T-helper 1 cell treated with Interleukin-12 subunit alpha and Interleukin-12 subunit beta and Interleukin-4 antibody, amounts not matched to agents 30 ng/mL and 1 ng/mL, for 36 hours (primary cell): ENCODE results near the gene PPP1R7. TPM values are rescaled to one million over a fixed set of nuclear protein-coding genes. Genes with fewer than 3 reads are reported as not detected.

ENCODE experiments used
- intact Hi-C: fragments of 100-400 bp; cut with micrococcal nuclease; formaldehyde crosslinking; loops from one replicate; pipeline ENCODE4 v1.15.1; 2024
- total RNA-seq: library from RNA; stranded (reverse); gene quantifications from 2 replicates; pipeline ENCODE4 v1.2.3, GENCODE V29; 2022

PPP1R7 gene
- total RNA-seq, 1 donor from 2014 or later, result 116 TPM

DNA sequence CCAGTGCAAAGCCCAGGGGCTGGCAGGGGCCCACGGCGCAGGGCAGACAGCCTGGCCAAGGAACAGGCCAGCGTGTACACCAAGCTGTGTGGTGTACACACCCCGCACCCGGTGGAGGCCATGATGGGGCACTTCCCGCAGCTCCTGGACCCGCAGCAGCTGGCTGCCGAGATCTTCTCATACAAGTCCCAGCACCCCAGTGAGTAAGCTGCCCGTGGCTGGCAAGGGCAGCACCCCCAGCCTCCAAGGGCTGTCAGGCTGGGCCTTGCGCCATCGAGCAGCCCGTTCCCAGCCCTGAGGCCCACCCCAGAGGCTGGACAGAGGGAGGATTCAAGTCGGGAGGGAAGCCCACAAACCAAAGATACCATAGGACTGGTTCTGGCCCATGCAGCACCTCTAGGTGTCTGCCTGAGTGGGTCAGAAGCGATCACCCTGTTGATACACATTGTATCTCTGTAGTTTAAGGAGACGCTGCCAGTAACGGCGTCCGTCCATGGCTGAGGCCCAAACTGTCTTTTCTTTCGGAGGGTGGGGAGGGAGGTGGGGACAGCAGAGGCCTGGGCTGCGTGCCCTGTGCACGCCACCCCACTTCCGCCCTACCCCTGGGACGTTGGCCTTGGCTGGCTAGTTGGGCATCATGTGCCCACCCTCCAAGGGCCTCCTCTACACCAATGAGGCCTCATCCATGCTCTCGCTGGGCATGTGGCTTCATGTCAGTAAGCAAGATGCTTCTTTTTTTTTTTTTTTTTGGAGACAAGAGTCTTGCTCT, 31.3 kb upstream of the PPP1R7 start:
- intact Hi-C loops, result no loop called here

GRCh38 chr2:241120440-241120839, 29.8 kb upstream of the PPP1R7 start:
- intact Hi-C loops, result no loop called here

GRCh38 chr2:241121008-241121407, 29.3 kb upstream of the PPP1R7 start:
- intact Hi-C loops, result no loop called here

GRCh38 chr2:241122376-241123002, 27.8 kb upstream of the PPP1R7 start:
- intact Hi-C loops, result no loop called here

- intact Hi-C loops, result no loop called here
Observed at GRCh38 chr2:241123816-241124536, 26.3 kb upstream of the PPP1R7 start.

DNA sequence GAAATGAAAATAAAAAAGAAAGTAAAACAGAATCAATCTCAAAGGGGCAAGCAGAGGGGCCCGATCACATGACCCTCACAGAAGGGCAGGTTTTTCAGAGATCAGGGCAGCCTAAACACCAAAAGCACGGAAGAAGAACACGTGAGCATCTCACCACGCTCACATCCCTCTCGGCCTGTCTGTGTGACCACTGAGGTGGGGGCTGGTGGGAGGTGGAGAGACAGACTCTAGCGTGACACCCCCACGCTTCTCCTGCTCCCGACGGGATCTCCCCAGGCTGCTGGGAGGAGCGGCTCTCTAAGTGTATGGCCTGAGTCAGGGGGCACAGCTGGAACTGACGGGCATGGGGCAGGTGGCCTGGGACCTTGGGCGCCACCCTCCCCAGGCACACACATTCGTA, 24.6 kb upstream of the PPP1R7 start:
- intact Hi-C loops, result no loop called here

- intact Hi-C loops, result no loop called here
Observed at GRCh38 chr2:241126201-241126611, 24.1 kb upstream of the PPP1R7 start.

DNA sequence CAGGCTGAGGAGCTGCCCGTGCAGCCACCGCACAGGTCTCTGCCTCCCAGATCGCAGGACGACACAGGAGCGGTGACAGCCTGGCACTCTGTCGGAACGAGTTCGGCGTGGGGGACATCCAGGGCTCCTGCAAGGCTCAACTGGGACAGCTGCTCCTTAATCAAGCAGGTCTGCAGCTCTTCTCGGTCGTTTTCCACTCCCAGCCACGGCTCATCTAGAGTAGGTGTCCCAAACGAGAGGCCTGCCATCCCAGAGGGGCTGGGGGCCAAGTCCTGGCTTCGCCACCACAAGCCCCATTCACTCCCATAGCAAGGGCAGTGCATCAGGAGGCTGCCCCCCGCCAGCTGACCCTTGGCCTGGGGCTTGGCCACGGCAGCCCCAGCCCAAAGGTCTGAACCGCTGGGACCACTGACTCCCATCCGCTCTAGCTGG, 23.5 kb upstream of the PPP1R7 start:
- intact Hi-C loops, result loop anchor here (1.0 kb wide), 4 partner anchors 17 to 48 kb away; partner anchors contain the start of genes MTERF4 and PPP1R7

GRCh38 chr2:241128266-241128665, 22.0 kb upstream of the PPP1R7 start:
- intact Hi-C loops, result no loop called here

- intact Hi-C loops, result no loop called here
Observed at GRCh38 chr2:241129086-241129871, 21.0 kb upstream of the PPP1R7 start.

DNA sequence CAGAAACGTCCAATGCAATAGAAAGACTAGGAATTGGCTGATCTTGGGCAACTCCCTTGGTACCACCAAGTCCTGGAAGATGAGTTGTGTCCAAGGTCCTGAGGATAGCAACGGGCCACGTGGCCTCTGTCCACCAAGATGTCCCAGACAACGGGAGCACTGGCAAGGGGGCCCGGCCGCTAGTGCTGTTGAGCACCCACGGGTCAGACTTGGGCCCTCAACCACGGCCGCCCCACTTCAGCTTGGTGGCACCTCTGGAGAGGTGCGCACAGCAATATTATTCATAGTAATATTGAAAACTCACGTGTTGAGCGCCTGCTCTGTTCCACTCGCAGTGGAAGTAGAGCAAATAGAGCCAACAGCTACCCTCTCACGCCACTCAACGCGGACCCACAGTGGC, 20.0 kb upstream of the PPP1R7 start:
- intact Hi-C loops, result no loop called here

- intact Hi-C loops, result no loop called here
Observed at GRCh38 chr2:241131531-241131930, 18.7 kb upstream of the PPP1R7 start.

GRCh38 chr2:241132538-241133435, 17.5 kb upstream of the PPP1R7 start:
- intact Hi-C loops, result no loop called here

DNA sequence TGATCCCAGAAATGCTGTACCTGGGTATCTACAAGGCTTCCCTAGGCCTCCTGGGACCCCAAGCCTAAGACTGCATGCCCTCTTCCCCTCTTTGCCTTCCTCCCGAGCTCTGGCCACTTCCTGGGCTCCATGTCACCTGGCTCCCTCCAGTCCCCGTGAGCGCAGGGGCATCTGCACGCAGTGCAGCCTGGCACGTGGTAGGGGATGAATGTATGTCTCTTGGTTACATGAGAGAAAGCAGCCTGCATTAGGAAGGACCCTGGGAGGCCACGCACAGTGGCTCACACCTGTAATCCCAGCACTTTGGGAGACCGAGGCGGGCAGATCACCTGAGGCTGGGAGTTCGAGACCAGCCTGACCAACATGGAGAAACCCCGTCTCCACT, 16.8 kb upstream of the PPP1R7 start:
- intact Hi-C loops, result no loop called here

GRCh38 chr2:241134711-241135110, 15.6 kb upstream of the PPP1R7 start:
- intact Hi-C loops, result no loop called here

DNA sequence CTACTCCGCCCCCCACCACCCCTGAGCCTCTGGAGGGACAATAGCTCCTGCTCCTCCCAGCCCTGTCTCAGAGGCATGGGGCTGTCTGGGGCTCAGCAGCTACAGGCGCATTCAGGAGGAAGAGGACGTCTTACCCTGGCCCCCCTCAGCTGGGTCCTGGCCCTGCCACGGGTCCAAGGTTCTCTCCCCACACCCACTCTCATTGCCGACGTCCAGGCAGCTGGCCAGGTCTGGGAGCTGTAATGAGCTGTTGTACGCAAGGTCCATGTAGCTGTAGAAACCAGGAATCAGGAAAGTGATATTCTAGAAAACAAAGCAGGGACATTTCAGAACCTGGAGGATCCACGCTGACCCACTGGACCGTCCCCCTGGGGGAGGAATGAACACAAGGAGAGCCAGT, 14.5 kb upstream of the PPP1R7 start:
- intact Hi-C loops, result no loop called here

- intact Hi-C loops, result no loop called here
Observed at GRCh38 chr2:241136191-241136590, 14.1 kb upstream of the PPP1R7 start.

- intact Hi-C loops, result no loop called here
Observed at GRCh38 chr2:241136661-241137260, 13.5 kb upstream of the PPP1R7 start.

GRCh38 chr2:241137276-241138190, 12.7 kb upstream of the PPP1R7 start:
- intact Hi-C loops, result no loop called here
